ENCODE measurements around the gene RICTOR. TPM values are rescaled to one million over a fixed set of nuclear protein-coding genes. Genes with fewer than 3 reads are reported as not detected.

Gene RICTOR
- total RNA-seq, 2 experiments from 2014 or later = 125 TPM

DNA sequence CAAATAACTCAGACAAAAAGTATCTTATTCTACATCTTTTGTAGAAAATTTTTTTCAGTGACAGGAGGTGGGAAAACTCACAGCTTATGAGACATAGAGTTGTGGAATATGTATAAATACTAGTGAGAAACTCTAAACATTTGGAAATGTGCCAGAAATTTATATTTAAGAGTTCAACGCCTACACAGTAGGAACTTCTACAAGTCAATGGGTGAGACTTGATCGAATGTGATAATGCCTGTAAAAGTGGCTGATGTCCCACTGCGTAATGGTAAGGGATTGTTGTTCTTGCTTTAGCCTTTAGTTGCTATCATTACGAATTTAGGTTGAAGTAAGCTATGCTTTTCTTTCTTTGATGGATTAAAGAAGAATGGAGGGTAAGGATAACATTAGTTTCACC, 40.0 kb upstream of the RICTOR start:
- Mint-ChIP-seq H3K27me3 (no peaks in the 10 kb centered on the region), H3K27ac (peak overlapping the region; percentile 60), H3K4me1 (ENCODE audit: low read depth) (peaks cover 50% of the 10 kb centered on the region), H3K4me3 (no peak overlapping the region), H3K9me3 (no peaks in the 10 kb centered on the region), H3K36me3 (ENCODE audit: low read depth) (peaks cover 88% of the 10 kb centered on the region)
- H3K36me3 ChIP-seq (ENCODE audit: insufficient read depth, low read length) = peaks cover 100% of the 10 kb centered on the region
- CTCF ChIA-PET = no interaction called here
- H3K27ac ChIP-seq (ENCODE audit: low read depth in 1 of 2, low read length in 2 of 2) = no peak overlapping the region
- POLR2A ChIA-PET = interaction anchor here (0.7 to 0.8 kb wide), 2 partner anchors 9 to 87 kb away, joined by 3 read pairs; no protein-coding TSS in a partner anchor
- no peak for DNase-seq
- H3K27me3 ChIP-seq (ENCODE audit: control insufficient read depth in 1 of 2, insufficient read depth in 2 of 2, low read length in 2 of 2) = no peaks in the 10 kb centered on the region
- no peak for ATAC-seq (ENCODE audit: poor library complexity)
- TF ChIP-seq, protein P1, sequence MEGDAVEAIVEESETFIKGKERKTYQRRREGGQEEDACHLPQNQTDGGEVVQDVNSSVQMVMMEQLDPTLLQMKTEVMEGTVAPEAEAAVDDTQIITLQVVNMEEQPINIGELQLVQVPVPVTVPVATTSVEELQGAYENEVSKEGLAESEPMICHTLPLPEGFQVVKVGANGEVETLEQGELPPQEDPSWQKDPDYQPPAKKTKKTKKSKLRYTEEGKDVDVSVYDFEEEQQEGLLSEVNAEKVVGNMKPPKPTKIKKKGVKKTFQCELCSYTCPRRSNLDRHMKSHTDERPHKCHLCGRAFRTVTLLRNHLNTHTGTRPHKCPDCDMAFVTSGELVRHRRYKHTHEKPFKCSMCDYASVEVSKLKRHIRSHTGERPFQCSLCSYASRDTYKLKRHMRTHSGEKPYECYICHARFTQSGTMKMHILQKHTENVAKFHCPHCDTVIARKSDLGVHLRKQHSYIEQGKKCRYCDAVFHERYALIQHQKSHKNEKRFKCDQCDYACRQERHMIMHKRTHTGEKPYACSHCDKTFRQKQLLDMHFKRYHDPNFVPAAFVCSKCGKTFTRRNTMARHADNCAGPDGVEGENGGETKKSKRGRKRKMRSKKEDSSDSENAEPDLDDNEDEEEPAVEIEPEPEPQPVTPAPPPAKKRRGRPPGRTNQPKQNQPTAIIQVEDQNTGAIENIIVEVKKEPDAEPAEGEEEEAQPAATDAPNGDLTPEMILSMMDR (IDR thresholded peaks at IDR 0.05) = no peak
- intact Hi-C loops (cut with DNase I, micrococcal nuclease) = loop anchor here in 1 of 2 experiments (2.0 to 5.0 kb wide), 2 partner anchors 17 to 147 kb away; no protein-coding TSS in a partner anchor
- H3K4me1 ChIP-seq (ENCODE audit: insufficient read depth, low read length) = no peaks in the 10 kb centered on the region
- H3K4me3 ChIP-seq (ENCODE audit: low read length) = no peak overlapping the region
- H3K9me3 ChIP-seq (ENCODE audit: control insufficient read depth in 1 of 2, insufficient read depth in 1 of 2, low read length in 2 of 2) = no peaks in the 10 kb centered on the region

DNA sequence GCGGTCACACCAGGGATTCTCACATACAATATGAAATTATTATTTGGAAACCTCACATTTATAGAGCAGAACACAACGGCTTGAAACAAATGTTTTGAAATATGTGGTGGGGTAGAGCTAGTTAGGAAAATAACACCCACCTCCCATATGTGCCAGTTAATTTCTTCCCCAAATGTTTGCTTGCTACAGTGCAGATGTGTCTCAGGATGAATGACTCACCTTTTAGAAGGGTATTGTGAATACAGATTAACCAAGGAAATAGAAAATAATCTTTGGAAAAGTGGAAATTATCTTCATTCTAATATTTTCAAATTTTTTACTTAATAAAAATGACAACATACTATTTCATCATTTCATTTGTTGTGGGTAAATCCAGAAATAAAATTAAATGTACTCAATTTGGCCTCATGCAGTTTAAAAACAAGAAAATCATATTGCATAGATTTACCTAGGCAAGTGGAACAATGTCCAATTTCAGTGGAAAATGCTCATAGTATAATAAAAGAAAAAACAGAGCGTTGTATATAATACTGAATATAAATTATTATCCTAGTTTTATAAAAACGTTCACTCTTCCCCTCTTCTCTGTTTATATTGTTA, 39.3 kb upstream of the RICTOR start:
- Histone ChIP-seq H3K4me1 (ENCODE audit: insufficient read depth, low read length) (no peaks in the 10 kb centered on the region), H3K27ac (ENCODE audit: low read depth in 1 of 2, low read length in 2 of 2) (no peak overlapping the region), H3K9me3 (ENCODE audit: control insufficient read depth in 1 of 2, insufficient read depth in 1 of 2, low read length in 2 of 2) (no peaks in the 10 kb centered on the region), H3K27me3 (ENCODE audit: control insufficient read depth in 1 of 2, insufficient read depth in 2 of 2, low read length in 2 of 2) (no peaks in the 10 kb centered on the region), H3K36me3 (ENCODE audit: insufficient read depth, low read length) (peaks cover 100% of the 10 kb centered on the region), H3K4me3 (ENCODE audit: low read length) (no peak overlapping the region)
- ChIA-PET POLR2A (no interaction called here), CTCF (interaction anchor here (1.3 to 1.5 kb wide), 2 partner anchors 9 to 12 kb away, joined by 3 to 4 read pairs; no protein-coding TSS in a partner anchor)
- Mint-ChIP-seq H3K4me3 (no peak overlapping the region), H3K9me3 (no peaks in the 10 kb centered on the region), H3K36me3 (ENCODE audit: low read depth) (peaks cover 91% of the 10 kb centered on the region), H3K27me3 (no peaks in the 10 kb centered on the region), H3K27ac (peak overlapping the region; percentile 25), H3K4me1 (ENCODE audit: low read depth) (peaks cover 49% of the 10 kb centered on the region)
- ATAC-seq (ENCODE audit: poor library complexity) (no peak), DNase-seq (no peak)
- TF ChIP-seq, protein P1 (IDR thresholded peaks at IDR 0.05) = no peak
- intact Hi-C loops (cut with DNase I, micrococcal nuclease) = loop anchor here in 1 of 2 experiments (5.0 kb wide), 1 partner anchor 146 kb away; no protein-coding TSS in a partner anchor

GRCh38 chr5:39109606-39110005, 35.4 kb upstream of the RICTOR start:
- peaks cover 97% of the 10 kb centered on the region for H3K36me3 ChIP-seq (ENCODE audit: insufficient read depth, low read length)
- H3K27ac ChIP-seq (ENCODE audit: low read depth in 1 of 2, low read length in 2 of 2) = no peak overlapping the region
- POLR2A ChIA-PET = no interaction called here
- no peaks in the 10 kb centered on the region for H3K9me3 ChIP-seq (ENCODE audit: control insufficient read depth in 1 of 2, insufficient read depth in 1 of 2, low read length in 2 of 2)
- H3K27me3 ChIP-seq (ENCODE audit: control insufficient read depth in 1 of 2, insufficient read depth in 2 of 2, low read length in 2 of 2) = no peaks in the 10 kb centered on the region
- H3K4me1 ChIP-seq (ENCODE audit: insufficient read depth, low read length) = no peaks in the 10 kb centered on the region
- TF ChIP-seq, protein P1 (IDR thresholded peaks at IDR 0.05) = no peak
- intact Hi-C loops (cut with DNase I, micrococcal nuclease) = loop anchor here (5.0 kb wide), 2 partner anchors 102 to 142 kb away; no protein-coding TSS in a partner anchor
- H3K9me3 Mint-ChIP-seq = no peaks in the 10 kb centered on the region
- peaks cover 89% of the 10 kb centered on the region for H3K36me3 Mint-ChIP-seq (ENCODE audit: low read depth)
- ATAC-seq (ENCODE audit: poor library complexity) (no peak), DNase-seq (no peak)
- CTCF ChIA-PET = no interaction called here
- peaks cover 27% of the 10 kb centered on the region for H3K4me1 Mint-ChIP-seq (ENCODE audit: low read depth)
- H3K27me3 Mint-ChIP-seq = no peaks in the 10 kb centered on the region
- H3K4me3 ChIP-seq (ENCODE audit: low read length) = no peak overlapping the region
- peak overlapping the region; percentile 28 for H3K27ac Mint-ChIP-seq
- no peak overlapping the region for H3K4me3 Mint-ChIP-seq
